Panc1 (cell line): Measurements from ENCODE around the gene ADARB1.

Experiments used
- CTCF ChIP-seq: fragments of 450-650 bp; IDR thresholded peaks from 2 replicates; pipeline ENCODE4 v1.5.1; 2017; ENCODE audit warnings: mild to moderate bottlenecking
- POLR2AphosphoS5 ChIP-seq: IDR thresholded peaks from 2 replicates; pipeline ENCODE4 v1.6.1; 2012; ENCODE audit warnings: mild to moderate bottlenecking, low read depth, low read length, moderate library complexity
- SIN3A ChIP-seq: IDR thresholded peaks from 2 replicates; pipeline ENCODE4 v1.6.1; 2012; ENCODE audit warnings: low read depth, mild to moderate bottlenecking, low read length, moderate library complexity, borderline replicate concordance; ENCODE audit not compliant: insufficient read depth

- TF ChIP-seq CTCF: no peak
- TF ChIP-seq POLR2AphosphoS5: no peak
- no peak for TF ChIP-seq SIN3A
Measured at GRCh38 chr21:45104560-45104959, 30.2 kb downstream of the ADARB1 start.
